CD4-positive, alpha-beta T cell treated with Interleukin-4 for 4 hours (primary cell): ENCODE results near the gene OOSP4A.
A peak's percentile ranks its signal among the peaks of the same experiment; 100 is the strongest.

Experiments
- DNase-seq: peaks from one replicate; pipeline ENCODE4 v3.0.0-alpha.2; 2020

The OOSP4A gene

GRCh38 chr11:59963733-59964132 is at the start of gene OOSP4A:
TSS of gene OOSP4A (plus strand) at chr11:59964033. CDS start at chr11:59964033, 0 bp downstream.
- DNase-seq = no peak

GRCh38 chr11:59918480-59918879 is 45.4 kb upstream of the OOSP4A start:
- DNase-seq = no peak

- DNase-seq = peak; percentile 8
Measured at GRCh38 chr11:59918987-59919589, 44.7 kb upstream of the OOSP4A start.

GRCh38 chr11:59923813-59924212 is 40.0 kb upstream of the OOSP4A start:
- DNase-seq = no peak

GRCh38 chr11:59931688-59932087 is 32.1 kb upstream of the OOSP4A start:
- no peak for DNase-seq

GRCh38 chr11:59938132-59938531 is 25.7 kb upstream of the OOSP4A start, which contains the start of gene OOSP1:
TSS of gene OOSP1 (plus strand) at chr11:59938432. CDS start at chr11:59938455, 23 bp downstream.
- DNase-seq = no peak

GRCh38 chr11:59938718-59939117 is 25.1 kb upstream of the OOSP4A start:
- DNase-seq = no peak

- no peak for DNase-seq
Measured at GRCh38 chr11:59939482-59939881, 24.4 kb upstream of the OOSP4A start.

- DNase-seq = no peak
Measured at GRCh38 chr11:59941091-59941490, 22.7 kb upstream of the OOSP4A start.

- no peak for DNase-seq
Measured at GRCh38 chr11:59943997-59944714, 19.7 kb upstream of the OOSP4A start.

- no peak for DNase-seq
Measured at GRCh38 chr11:59944720-59945119, 19.1 kb upstream of the OOSP4A start.

- no peak for DNase-seq
Measured at GRCh38 chr11:59953463-59954218, 10.2 kb upstream of the OOSP4A start.

GRCh38 chr11:59954219-59954847 is 9.5 kb upstream of the OOSP4A start:
- DNase-seq = no peak

GRCh38 chr11:59957094-59957493 is 6.7 kb upstream of the OOSP4A start:
- no peak for DNase-seq

- DNase-seq = no peak
Measured at GRCh38 chr11:59960502-59961381, 3.1 kb upstream of the OOSP4A start.

GRCh38 chr11:59962107-59962482 is 1.7 kb upstream of the OOSP4A start:
- no peak for DNase-seq

- DNase-seq = no peak
Measured at GRCh38 chr11:59965424-59965823, 1.6 kb downstream of the OOSP4A start.

GRCh38 chr11:59966201-59966600 is 2.4 kb downstream of the OOSP4A start:
- no peak for DNase-seq

- no peak for DNase-seq
Measured at GRCh38 chr11:59967677-59968394, 4.0 kb downstream of the OOSP4A start.

- no peak for DNase-seq
Measured at GRCh38 chr11:59968395-59968783, 4.6 kb downstream of the OOSP4A start.

GRCh38 chr11:59973097-59973496 is 9.3 kb downstream of the OOSP4A start:
- no peak for DNase-seq
